Osteocyte (in vitro differentiated cells): ENCODE measurements around the gene MAP2K1. TPM values are rescaled to one million over a fixed set of nuclear protein-coding genes. Genes with fewer than 3 reads are reported as not detected.
"Not testable (repeated sequence)": the region's sequence is repeated elsewhere in the genome, so short reads cannot be mapped to it uniquely, and the experiment has no call there.

Experiments
- DNase-seq: peaks from one replicate; pipeline ENCODE4 v3.0.0; 2021; ENCODE audit warnings: mixed read lengths; ENCODE audit not compliant: unreplicated experiment; ENCODE audit errors: extremely low spot score
- H3K27ac Mint-ChIP-seq: one replicate; pipeline ENCODE4 v1.8.0; 2021; ENCODE audit warnings: mild to moderate bottlenecking, mixed read lengths; ENCODE audit not compliant: unreplicated experiment
- H3K27me3 Mint-ChIP-seq: one replicate; pipeline ENCODE4 v1.8.0; 2021; ENCODE audit warnings: mixed read lengths; ENCODE audit not compliant: unreplicated experiment
- H3K36me3 Mint-ChIP-seq: one replicate; pipeline ENCODE4 v1.8.0; 2021; ENCODE audit warnings: mixed read lengths; ENCODE audit not compliant: unreplicated experiment
- H3K4me1 Mint-ChIP-seq: one replicate; pipeline ENCODE4 v1.8.0; 2021; ENCODE audit warnings: mixed read lengths; ENCODE audit not compliant: unreplicated experiment
- H3K4me3 Mint-ChIP-seq: one replicate; pipeline ENCODE4 v1.8.0; 2021; ENCODE audit warnings: mild to moderate bottlenecking, moderate library complexity, mixed read lengths; ENCODE audit not compliant: unreplicated experiment
- H3K9me3 Mint-ChIP-seq: one replicate; pipeline ENCODE4 v1.8.0; 2021; ENCODE audit warnings: mixed read lengths; ENCODE audit not compliant: unreplicated experiment
- total RNA-seq: library from RNA; stranded (reverse); gene quantifications from 2 replicates; pipeline ENCODE4 v1.2.1, GENCODE V29; 2021
- TF ChIP-seq, protein P1 (sequence below): fragments of 200-600 bp; sonication (generic); IDR thresholded peaks from 2 replicates; pipeline ENCODE4 v1.5.0; 2021; ENCODE audit warnings: antibody characterized with exemption, mild to moderate bottlenecking, moderate library complexity

MAP2K1 gene
- total RNA-seq, 1 donor from 2014 or later, result 50.7 TPM

DNA sequence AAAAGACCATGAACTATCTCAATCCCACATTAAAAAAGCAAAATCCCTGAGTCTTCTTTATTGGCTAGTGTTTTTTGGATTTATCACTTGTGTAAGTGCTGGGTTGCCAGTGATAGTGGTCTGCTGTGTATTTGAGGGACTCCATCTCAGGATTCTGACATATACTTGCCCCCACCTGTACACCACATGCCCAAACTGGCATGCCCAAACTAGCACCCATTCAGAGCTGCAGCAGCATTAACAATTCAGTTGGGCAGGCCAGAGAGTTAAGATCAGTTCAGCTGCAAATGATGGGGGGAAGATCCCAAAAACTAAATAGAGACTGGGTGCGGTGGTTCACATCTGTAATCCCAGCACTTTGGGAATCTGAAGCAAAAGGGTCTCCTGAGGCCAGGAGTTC, 23.9 kb upstream of the MAP2K1 start:
- Mint-ChIP-seq H3K4me1 (no peaks in the 10 kb centered on the region), H3K27ac (no peak overlapping the region), H3K9me3 (no peaks in the 10 kb centered on the region), H3K27me3 (no peaks in the 10 kb centered on the region), H3K36me3 (no peaks in the 10 kb centered on the region), H3K4me3 (no peak overlapping the region)
- DNase-seq, result no peak
- TF ChIP-seq, protein P1, sequence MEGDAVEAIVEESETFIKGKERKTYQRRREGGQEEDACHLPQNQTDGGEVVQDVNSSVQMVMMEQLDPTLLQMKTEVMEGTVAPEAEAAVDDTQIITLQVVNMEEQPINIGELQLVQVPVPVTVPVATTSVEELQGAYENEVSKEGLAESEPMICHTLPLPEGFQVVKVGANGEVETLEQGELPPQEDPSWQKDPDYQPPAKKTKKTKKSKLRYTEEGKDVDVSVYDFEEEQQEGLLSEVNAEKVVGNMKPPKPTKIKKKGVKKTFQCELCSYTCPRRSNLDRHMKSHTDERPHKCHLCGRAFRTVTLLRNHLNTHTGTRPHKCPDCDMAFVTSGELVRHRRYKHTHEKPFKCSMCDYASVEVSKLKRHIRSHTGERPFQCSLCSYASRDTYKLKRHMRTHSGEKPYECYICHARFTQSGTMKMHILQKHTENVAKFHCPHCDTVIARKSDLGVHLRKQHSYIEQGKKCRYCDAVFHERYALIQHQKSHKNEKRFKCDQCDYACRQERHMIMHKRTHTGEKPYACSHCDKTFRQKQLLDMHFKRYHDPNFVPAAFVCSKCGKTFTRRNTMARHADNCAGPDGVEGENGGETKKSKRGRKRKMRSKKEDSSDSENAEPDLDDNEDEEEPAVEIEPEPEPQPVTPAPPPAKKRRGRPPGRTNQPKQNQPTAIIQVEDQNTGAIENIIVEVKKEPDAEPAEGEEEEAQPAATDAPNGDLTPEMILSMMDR, result no peak

DNA sequence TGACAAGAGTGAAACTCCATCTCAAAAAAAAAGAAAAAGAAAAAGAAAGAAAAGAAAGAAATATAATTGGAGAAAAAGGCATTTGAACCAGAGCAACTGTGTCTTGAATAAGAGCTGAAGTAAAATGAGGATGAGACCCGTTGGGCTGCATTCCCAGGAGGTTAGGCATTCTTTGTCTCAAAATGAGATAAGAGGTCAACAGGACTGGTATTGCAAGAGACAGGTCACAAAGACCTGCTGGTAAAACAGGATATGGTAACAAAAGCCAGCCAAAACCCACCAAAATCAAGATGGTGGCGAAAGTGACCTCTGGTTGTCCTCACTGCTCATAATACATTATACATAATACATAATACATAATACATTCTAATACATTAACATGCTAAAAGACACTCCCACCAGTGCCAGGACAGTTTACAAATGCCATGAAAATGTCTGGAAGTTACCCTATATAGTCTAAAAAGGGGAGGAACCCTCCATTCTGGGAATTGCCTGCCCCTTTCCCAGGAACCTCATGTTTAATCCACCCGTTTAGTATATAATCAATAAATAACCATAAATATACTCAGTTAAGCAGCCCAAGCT, 21.7 kb upstream of the MAP2K1 start:
- H3K27ac Mint-ChIP-seq, result no peak overlapping the region
- H3K4me3 Mint-ChIP-seq, result no peak overlapping the region

DNA sequence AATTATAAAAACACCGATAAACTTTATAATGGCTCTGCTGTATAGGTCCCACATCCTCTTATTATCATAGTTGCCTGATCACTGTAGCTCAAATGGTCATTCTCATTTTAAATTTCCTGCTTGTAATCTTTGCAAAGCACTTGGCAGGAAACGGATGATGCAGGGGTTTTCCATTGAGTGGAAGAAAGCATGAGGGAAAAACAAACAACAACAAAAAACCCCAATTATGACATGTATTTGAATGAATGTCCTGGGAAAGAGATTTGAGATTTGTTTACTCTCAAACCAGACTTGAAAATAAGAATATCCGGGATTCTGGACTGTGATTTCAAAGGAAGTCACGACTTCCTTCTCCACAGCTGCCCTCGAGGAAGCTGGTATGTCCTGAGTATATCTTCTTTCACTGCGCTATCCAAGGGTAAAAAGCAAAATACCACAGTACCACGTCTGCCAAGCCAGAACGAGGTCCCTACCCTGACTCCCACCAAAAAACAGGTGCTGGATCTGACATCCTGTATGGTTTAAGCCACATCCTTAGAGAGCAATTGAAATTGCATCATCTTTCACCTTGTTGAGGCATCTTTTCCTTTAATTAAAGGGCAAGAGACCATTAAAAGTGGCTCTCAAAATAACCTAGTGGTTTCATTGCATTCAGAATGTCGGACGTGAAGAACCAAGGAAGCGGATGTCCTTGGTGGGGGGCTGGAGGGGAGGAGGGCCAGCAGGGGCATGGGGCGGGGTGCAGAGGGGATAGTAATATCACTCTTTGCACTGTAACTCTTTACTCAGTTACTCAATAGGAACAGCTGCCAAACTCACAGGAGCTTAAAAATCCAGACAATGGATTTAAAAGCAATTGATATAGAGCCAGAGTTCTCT, 16.7 kb upstream of the MAP2K1 start:
- H3K9me3 Mint-ChIP-seq, result no peaks in the 10 kb centered on the region
- DNase-seq, result no peak
- H3K4me1 Mint-ChIP-seq, result peaks cover 10% of the 10 kb centered on the region
- H3K4me3 Mint-ChIP-seq, result peak overlapping the region; percentile 45
- TF ChIP-seq, protein P1, result no peak
- no peaks in the 10 kb centered on the region for H3K27me3 Mint-ChIP-seq
- no peaks in the 10 kb centered on the region for H3K36me3 Mint-ChIP-seq
- peak overlapping the region; percentile 74 for H3K27ac Mint-ChIP-seq

More for the DNA sequence above, 21.7 kb upstream of the MAP2K1 start:
- Mint-ChIP-seq H3K36me3 (no peaks in the 10 kb centered on the region), H3K4me1 (peaks cover 5% of the 10 kb centered on the region), H3K27me3 (no peaks in the 10 kb centered on the region), H3K9me3 (no peaks in the 10 kb centered on the region)
- TF ChIP-seq, protein P1, result no peak
- DNase-seq, result no peak

DNA sequence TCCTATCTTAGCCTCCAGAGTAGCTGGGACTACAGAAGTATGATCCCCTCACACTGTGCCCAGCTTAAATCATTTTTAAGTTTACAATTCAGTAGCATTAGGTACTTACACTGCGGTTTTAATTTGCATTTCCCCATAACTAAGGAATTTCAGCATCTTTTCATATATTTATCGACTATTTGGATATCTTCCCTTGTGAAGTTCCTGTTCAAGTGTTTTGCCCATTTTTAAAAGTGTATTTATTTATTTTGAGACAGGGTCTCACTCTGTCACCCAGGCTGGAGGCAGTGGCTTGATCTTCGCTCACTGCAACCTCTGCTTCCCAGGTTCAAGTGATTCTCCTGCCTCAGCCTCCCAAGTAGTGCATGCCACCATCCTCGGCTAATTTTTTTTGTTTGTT, 12.5 kb upstream of the MAP2K1 start:
- Mint-ChIP-seq H3K27ac (no peak overlapping the region), H3K9me3 (no peaks in the 10 kb centered on the region), H3K36me3 (no peaks in the 10 kb centered on the region), H3K4me3 (no peak overlapping the region), H3K4me1 (peaks cover 10% of the 10 kb centered on the region), H3K27me3 (no peaks in the 10 kb centered on the region)
- no peak for DNase-seq
- TF ChIP-seq, protein P1, result no peak

DNA sequence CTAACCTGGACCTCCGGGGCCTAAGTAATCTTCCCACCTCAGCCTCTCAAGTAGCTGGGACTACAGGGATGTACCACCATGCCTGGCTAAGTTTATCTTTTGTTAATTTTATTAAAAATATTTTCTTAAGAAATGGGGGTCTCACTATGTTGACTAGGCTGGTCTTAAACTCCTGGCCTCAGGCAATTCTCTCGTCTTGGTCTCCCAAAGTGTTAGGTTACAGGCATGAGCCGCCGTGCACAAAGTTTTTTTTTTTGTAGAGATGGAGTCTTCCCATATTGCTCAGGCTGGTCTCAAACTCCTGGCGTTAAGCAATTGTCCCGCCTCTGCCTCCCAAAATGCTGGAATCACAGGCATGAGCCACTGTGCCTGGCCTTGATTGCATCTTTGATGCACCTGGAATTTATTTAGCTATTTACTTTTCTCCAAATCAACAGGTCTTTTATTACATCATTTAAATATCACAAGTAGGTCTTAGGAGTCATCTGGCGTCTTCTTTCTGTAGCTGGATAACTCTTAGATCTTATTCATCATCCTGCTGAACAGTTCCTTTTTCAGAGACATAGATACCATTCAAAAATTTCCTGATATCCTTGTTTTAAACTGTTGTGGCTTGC, 7.8 kb upstream of the MAP2K1 start:
- H3K27ac Mint-ChIP-seq, result no peak overlapping the region
- H3K36me3 Mint-ChIP-seq, result no peaks in the 10 kb centered on the region
- no peaks in the 10 kb centered on the region for H3K4me1 Mint-ChIP-seq
- no peaks in the 10 kb centered on the region for H3K27me3 Mint-ChIP-seq
- H3K4me3 Mint-ChIP-seq, result no peak overlapping the region
- no peaks in the 10 kb centered on the region for H3K9me3 Mint-ChIP-seq
- no peak for DNase-seq
- TF ChIP-seq, protein P1, result no peak

DNA sequence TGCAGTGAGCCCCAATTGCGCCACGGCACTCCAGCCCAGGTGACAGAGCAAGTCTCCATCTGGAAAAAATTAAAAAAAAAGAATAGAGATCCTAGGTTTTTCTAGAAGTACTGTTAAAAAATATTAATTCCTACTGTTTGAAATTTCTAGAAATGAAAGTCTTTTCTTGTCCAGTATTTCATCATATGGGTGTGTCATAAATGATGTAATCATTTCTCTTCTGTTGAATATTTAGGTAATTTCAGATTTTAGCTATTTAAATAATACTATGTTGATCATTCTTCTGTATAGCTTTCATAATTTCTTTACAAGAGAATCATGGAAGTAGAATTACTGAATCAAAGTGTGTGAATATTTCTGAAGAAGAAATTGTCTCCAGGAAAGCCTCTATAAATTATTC, 5.3 kb upstream of the MAP2K1 start:
- H3K4me3 Mint-ChIP-seq, DNase-seq, H3K4me1 Mint-ChIP-seq, H3K36me3 Mint-ChIP-seq, H3K27ac Mint-ChIP-seq, H3K27me3 Mint-ChIP-seq, H3K9me3 Mint-ChIP-seq: not testable (repeated sequence)
